ENCODE results near the gene MORN1.

The MORN1 gene

DNA sequence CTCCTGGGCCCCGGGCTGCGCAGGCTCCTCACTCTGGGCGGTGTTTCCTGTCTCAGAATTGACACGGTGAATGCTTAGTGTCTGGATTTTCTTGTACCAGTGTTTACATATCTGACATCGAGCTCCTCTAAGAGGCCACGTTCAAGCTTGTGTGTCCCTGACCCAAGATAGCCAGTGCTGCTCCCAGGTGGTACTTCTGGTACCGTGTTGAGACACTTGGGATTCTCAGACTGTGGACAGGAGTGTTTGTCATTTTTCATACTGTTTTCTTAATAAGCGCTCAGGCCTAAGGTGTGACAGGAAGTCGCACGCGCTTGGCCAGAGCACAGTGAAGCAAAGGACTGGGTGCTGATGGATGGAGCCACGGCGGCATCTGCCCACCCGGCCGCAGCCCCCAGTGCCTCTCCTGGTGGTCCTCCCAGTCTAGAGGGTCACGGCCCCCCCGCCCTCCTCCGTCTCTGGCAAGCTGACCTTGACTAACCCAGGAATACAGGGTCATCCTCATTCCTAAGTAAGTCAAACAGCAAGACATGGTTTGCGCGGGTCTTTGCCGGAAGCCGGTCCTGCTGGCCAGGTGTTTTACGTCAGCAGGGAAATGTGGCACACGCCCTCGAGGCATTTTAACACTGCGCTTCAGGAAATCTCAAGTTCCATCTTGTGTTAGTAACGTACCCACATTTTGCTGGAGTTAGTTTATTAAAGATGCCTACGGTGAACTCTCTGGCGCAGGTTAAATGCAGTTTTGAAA is 13.0 kb upstream of the MORN1 start:
- TF ChIP-seq, protein P1, sequence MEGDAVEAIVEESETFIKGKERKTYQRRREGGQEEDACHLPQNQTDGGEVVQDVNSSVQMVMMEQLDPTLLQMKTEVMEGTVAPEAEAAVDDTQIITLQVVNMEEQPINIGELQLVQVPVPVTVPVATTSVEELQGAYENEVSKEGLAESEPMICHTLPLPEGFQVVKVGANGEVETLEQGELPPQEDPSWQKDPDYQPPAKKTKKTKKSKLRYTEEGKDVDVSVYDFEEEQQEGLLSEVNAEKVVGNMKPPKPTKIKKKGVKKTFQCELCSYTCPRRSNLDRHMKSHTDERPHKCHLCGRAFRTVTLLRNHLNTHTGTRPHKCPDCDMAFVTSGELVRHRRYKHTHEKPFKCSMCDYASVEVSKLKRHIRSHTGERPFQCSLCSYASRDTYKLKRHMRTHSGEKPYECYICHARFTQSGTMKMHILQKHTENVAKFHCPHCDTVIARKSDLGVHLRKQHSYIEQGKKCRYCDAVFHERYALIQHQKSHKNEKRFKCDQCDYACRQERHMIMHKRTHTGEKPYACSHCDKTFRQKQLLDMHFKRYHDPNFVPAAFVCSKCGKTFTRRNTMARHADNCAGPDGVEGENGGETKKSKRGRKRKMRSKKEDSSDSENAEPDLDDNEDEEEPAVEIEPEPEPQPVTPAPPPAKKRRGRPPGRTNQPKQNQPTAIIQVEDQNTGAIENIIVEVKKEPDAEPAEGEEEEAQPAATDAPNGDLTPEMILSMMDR (IDR thresholded peaks at IDR 0.05; ENCODE audit: extremely low read depth, insufficient read depth, missing control alignments) = no peak
- in situ Hi-C loops (cut with MboI; ENCODE audit: low pct_unique_long_range_greater_than_20kb, low sequenced_read_pairs, unreplicated experiment) = no loop called here
- DNase-seq (ENCODE audit: low spot score) = no peak

DNA sequence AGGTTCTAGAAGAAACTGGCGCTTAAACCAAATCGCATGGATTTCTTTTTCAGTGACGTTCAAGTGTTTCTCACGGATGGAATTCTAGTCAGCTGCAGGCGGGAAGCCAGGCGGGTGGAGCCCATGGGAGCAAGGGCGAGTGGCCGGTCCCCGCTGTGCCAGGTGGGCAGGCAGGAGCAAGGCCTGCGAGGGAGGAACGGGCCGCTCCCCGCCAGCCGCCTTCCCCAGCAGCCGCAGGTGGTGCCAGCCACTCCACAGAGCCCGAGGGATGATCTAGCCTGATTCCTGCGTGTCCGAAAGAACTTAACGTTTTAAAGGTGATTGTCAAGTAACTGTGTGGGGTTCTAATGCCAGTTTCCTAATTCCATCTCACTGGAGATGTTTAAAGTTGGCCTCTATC is 11.9 kb upstream of the MORN1 start:
- TF ChIP-seq, protein P1 (IDR thresholded peaks at IDR 0.05; ENCODE audit: extremely low read depth, insufficient read depth, missing control alignments) = no peak
- no peak for DNase-seq (ENCODE audit: low spot score)
- in situ Hi-C loops (cut with MboI; ENCODE audit: low pct_unique_long_range_greater_than_20kb, low sequenced_read_pairs, unreplicated experiment) = no loop called here

DNA sequence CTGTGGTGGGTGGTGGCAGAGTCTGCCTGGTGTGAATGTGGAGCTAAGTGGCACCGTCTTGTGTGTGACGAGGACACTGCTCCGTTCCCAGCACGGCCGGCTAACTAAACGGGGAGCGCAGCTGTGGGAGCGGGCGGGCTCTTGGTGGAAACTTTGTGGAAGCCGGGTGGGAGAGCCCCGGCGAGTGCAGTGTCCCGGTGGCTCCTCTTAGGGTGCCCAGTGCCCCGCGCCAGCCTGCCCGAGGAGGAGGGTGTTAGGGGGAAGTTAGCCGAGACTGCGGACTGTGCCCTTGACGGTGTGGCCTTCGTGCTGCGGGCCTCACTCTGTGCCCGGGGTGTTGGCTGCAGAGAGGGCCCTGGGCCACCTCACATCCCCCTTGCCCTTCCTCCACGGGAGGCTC is 11.1 kb upstream of the MORN1 start:
- no peak for DNase-seq (ENCODE audit: low spot score)
- in situ Hi-C loops (cut with MboI; ENCODE audit: low pct_unique_long_range_greater_than_20kb, low sequenced_read_pairs, unreplicated experiment) = no loop called here
- TF ChIP-seq, protein P1 (IDR thresholded peaks at IDR 0.05; ENCODE audit: extremely low read depth, insufficient read depth, missing control alignments) = no peak

DNA sequence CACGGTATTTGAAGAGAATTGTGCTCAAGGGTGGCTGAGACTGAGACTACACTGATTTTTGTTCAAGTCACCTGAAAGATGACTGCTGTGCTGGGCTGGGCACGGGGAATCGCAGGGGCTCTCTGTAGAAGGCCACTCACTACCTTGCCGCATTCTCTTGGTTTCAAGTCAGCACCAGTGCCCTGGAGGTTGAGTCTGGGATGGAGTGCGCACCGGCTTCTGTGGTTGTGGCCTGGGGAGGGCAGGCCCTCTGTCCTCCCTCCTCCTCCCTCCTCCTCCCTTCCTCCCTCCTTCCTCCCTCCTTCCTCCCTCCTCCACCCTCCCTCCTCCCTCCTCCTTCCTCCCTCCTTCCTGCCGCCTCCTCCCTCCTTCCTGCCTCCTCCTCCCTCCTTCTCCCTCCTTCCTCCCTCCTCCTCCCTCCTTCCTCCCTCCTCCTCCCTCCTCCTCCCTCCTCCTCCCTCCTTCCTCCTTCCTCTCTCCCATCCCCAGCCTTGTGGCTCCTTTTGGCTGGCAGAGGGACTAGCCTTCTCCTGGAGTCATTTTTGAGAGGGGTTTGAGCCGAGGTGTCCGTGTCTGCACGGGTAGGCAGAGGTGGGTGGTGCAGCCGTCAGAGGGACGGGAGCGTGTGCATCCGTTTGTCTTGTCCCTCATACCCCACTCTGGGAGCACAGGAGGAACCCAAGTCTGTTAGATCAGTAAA is 9.7 kb upstream of the MORN1 start:
- TF ChIP-seq, protein P1 (IDR thresholded peaks at IDR 0.05; ENCODE audit: extremely low read depth, insufficient read depth, missing control alignments) = no peak
- DNase-seq (ENCODE audit: low spot score) = no peak
- in situ Hi-C loops (cut with MboI; ENCODE audit: low pct_unique_long_range_greater_than_20kb, low sequenced_read_pairs, unreplicated experiment) = no loop called here

DNA sequence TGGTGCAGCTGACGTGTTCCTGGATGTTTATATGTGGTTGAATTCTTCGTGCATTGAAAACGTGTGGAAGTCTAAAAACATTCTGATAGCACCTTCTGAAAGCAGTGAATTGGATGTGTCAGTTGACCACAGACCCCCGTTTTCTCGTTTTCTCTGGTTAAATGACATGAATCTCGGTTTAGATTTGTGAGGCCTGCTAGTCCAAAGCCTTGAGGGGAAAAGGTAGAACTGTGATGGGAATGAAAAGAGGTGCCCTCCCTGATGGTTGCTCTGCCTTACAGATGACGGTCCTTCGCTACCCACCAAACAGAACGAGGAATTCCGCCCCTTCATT is 9.2 kb upstream of the MORN1 start:
- no peak for DNase-seq (ENCODE audit: low spot score)
- in situ Hi-C loops (cut with MboI; ENCODE audit: low pct_unique_long_range_greater_than_20kb, low sequenced_read_pairs, unreplicated experiment) = no loop called here
- TF ChIP-seq, protein P1 (IDR thresholded peaks at IDR 0.05; ENCODE audit: extremely low read depth, insufficient read depth, missing control alignments) = no peak

DNA sequence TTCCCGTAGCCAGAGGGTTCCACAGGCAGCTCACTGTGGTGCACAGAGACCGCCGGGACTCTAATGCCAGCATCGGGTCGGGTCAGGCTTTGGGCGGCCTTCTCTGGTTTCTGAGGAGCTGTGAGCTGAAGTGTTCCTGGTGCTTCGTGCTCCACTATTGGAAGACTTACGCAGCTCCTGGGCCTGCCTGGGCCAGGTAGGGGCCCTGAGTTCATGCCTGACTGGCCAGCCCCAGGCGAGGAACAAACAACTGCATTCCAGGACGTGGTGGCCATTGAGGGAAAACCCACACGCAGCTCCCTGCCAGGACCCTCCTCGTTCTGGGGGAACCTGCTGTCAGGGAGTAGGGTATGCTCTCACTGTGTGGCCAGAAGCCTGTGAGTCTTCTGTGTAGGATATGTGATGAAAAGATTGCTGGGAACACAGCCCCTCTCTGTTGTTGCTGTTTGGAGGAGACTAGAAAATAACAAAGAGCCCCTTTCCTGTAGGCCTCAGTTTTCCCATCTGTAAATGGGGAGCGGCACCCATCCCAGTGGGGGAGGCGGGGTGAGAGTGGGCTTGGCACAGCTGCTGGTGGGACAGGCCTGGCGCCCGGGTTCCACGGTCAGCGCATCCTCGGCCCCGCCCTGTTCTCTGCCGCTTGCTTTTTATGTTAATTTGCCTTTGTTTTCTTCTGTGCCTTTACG is 8.7 kb upstream of the MORN1 start:
- in situ Hi-C loops (cut with MboI; ENCODE audit: low pct_unique_long_range_greater_than_20kb, low sequenced_read_pairs, unreplicated experiment) = loop anchor here (10.0 to 25.0 kb wide), 2 partner anchors 205 to 438 kb away; partner anchors contain the start of gene FAAP20
- TF ChIP-seq, protein P1 (IDR thresholded peaks at IDR 0.05; ENCODE audit: extremely low read depth, insufficient read depth, missing control alignments) = no peak
- no peak for DNase-seq (ENCODE audit: low spot score)
